HG03520 (cell line): Measurements from ENCODE around the gene TTLL11.

Experiments used
- ATAC-seq: cut with Tn5 transposase; IDR thresholded peaks from one replicate; pipeline ENCODE4 v1.9.1; 2021; ENCODE audit warnings: mild to moderate bottlenecking, moderate library complexity; ENCODE audit not compliant: unreplicated experiment

Gene TTLL11

GRCh38 chr9:121779381-121780117 is 313.6 kb downstream of the TTLL11 start:
- no peak for ATAC-seq

DNA sequence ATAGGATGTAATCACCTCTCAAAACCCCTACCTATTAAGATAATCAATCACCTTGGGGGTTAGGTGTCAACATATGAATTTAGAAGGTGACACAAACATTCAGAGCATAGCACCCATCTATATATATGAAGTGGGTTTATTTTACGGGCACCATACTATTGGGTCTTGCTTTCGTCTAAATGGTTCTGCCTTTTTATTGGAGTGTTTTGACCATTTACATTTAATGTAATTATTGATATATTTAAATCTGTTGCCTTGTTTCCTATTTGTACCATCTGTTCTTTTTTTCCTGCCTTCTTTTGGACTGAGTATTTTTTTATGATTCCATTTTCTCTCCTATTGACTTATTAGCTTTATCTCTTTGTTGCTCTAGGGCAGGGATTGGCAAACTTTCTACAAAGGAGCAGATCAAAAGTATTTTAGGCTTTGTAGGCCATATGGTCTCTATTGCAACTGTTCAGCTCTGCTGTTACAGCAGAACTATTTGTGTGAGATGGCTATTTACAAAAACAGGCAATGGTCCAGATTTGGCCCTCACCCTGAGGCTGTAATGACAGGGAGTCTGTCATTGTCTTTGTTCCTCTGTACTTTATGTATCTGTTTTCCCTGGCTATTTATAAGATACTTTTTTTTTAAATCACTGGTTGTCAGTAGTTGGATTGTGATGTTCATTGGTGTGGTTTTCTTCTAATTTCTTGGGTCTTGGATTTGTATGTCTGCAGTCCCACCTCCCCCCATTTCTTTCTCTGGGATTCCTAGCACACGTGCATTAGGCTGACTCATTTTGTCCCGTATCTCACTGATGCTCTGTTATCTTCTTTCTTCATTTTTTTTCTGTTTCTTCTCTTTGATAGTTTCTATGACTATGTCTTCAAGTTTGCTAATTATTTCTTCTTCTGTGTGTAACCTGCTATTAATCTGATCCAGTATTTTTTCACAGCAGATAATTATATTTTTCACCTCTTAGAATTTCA is 314.6 kb downstream of the TTLL11 start:
- no peak for ATAC-seq

GRCh38 chr9:121776739-121777637 is 316.1 kb downstream of the TTLL11 start:
- ATAC-seq, result no peak

DNA sequence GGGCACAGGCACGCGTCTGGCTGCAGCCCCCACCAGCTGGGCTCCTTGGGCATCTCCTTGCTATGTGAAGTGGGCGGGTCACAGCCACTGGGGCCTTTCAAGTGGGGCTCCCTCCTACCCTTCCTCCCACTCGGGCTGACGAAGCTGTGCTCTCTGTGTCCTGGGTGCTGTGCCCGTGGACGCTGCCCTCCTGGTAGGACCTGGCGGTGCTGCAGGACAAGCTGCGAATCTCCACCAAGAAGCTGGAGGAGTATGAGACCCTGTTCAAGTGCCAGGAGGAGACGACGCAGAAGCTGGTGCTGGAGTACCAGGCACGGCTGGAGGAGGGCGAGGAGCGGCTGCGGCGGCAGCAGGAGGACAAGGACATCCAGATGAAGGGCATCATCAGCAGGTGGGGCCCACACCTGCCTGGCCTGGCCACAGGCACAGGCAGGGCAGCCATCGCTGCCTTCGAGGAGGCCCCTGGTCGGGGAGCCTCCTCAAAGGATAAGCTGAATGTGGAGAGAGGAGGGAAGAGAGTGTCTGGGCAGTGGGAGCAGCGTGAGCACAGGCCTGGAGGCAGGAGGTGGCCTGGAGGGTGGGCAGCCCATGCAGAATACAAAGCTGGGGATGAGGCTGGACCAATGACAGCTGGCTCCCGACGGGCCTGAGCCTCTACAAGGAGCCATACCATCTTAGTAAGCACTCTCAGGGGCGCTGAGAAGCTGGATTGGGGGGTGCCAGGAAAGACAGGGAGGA is 316.9 kb downstream of the TTLL11 start:
- ATAC-seq, result no peak

DNA sequence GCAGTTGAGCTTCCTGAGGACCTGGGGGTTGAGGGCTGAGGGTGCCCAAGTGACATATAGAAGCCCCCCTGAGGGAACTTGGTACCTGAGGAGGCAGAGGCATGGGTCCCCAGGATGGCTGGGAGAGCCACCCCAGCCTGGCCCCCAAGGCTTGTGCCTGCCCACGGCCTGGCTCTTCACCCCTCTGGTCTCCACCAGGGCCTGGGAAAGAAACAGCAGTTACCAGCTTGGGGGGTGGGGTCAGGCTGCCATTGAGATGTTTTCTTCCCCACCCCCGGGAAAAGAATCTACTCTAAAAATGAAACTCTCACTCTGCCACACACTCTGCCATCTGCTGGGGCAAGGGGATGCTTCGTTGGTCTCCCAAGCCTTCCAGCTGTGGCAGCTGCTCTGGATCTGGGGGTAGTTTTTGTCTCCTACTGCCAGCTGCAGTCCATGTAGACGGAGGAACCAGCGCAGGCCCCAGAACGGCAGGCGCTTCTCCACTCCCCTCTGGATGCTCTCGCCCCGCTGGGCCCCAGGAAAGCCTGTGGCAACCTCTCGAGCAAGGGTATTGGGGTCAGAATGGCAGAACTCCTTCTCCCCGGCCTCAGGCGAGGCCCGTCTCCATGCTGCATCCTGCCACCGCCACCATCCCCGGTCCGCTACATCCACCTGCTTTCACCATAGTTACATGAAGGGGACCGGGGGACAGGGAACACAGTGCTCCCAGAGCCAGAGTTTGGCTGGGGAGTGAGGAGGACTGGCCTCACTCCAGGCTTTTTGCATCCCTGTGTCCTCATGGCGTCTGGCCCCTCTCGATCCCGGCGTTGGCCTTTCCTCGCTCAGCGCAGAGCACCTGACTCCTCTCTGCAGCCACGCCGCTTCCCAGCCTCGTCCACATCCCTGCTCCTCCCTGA is 318.1 kb downstream of the TTLL11 start:
- ATAC-seq, result no peak

DNA sequence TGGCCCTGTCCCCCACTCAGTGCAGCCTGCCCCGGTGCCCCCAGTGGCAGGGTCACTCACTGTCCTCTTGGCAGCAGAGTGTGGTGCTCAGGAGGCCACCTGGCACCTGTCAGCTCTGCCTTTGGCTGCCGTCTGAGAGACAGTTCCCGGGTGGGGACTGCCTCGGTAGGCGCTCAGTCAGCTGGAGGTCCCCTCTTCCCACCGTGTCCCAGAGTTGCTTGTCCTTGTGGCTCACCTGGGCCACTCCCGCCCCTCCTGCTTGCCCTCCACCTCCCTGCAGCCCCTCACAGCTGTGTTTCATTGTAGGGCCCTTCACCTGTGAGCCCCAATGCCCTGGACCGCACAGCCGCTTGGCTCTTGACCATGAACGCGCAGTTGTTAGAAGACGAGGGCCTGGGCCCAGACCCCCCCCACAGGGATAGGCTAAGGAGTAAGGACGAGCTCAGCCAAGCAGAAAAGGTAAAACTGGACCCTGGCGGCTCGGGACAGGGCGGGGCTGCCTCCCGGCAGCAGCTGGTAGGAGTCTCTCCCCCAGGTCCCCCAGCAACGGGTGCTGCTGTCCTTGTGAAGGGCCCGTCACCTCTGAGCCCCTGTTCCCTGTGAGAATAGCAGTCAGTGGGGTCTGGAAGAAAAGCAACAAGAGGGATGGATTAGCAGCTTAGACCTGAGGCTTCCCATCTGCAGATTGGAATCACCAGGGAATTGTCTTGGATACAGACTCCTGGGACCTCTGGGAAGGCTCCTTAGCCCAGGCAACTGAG is 319.0 kb downstream of the TTLL11 start:
- ATAC-seq, result no peak

DNA sequence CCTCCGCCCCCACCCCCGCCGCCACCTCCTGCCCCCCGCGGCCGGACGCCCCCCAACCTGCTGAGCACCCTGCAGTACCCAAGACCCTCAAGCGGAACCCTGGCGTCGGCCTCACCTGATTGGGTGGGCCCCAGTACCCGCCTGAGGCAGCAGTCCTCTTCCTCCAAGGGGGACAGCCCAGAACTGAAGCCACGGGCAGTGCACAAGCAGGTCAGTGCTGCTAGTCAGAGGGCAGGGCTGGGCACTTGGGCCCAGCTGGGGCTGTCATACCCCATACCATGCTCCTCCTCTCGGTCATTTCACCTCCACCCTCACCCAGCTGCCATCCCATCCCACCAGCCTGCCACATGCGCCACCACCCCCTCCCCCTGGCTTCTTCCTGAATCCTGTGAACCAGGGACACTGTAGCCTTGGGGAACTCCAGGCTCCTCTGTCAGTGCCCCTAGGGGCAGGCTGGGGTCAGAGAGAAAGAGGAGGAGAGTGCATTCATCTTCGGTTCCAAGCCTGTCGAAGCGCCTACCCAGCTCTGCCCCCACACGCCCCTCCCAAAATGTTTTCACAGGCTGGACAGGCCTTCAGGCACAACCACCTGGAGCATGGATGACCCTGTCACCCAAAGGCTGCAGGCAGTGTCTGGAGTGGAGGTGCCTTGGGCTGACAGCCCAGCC is 319.7 kb downstream of the TTLL11 start:
- ATAC-seq, result no peak

- no peak for ATAC-seq
These were observed 320.4 kb downstream of the TTLL11 start for GRCh38 chr9:121772600-121773285.
